DMS 273 (cell line): ENCODE measurements around the gene TXNDC5.

Source experiments
- DNase-seq: peaks from one replicate; lab custom pipeline; 2025; ENCODE audit not compliant: unreplicated experiment; lab: John Stamatoyannopoulos, UW

The TXNDC5 gene

GRCh38 chr6:7910654-7911344 lies at the start of gene TXNDC5:
TXNDC5 (minus strand) TSS chr6:7910788; CDS start chr6:7910776, 12 bp downstream.
- DNase-seq: peak; percentile 91

GRCh38 chr6:7960141-7960540 lies 49.6 kb upstream of the TXNDC5 start:
- DNase-seq: no peak

- DNase-seq: no peak
Measured at GRCh38 chr6:7959453-7959852, 48.9 kb upstream of the TXNDC5 start.

- no peak for DNase-seq
Measured at GRCh38 chr6:7958464-7958863, 47.9 kb upstream of the TXNDC5 start.

GRCh38 chr6:7956257-7956656 lies 45.7 kb upstream of the TXNDC5 start:
- no peak for DNase-seq

- DNase-seq: no peak
Measured at GRCh38 chr6:7954477-7955200, 44.1 kb upstream of the TXNDC5 start.

GRCh38 chr6:7953753-7954152 lies 43.2 kb upstream of the TXNDC5 start:
- no peak for DNase-seq

GRCh38 chr6:7939864-7940228 lies 29.3 kb upstream of the TXNDC5 start:
- DNase-seq: no peak

GRCh38 chr6:7939184-7939863 lies 28.7 kb upstream of the TXNDC5 start:
- DNase-seq: no peak

GRCh38 chr6:7938562-7939183 lies 28.1 kb upstream of the TXNDC5 start:
- no peak for DNase-seq

GRCh38 chr6:7933794-7934193 lies 23.2 kb upstream of the TXNDC5 start:
- DNase-seq: no peak

GRCh38 chr6:7932625-7933024 lies 22.0 kb upstream of the TXNDC5 start:
- DNase-seq: no peak

GRCh38 chr6:7924867-7925266 lies 14.3 kb upstream of the TXNDC5 start:
- no peak for DNase-seq

GRCh38 chr6:7922596-7922995 lies 12.0 kb upstream of the TXNDC5 start:
- no peak for DNase-seq

- DNase-seq: no peak
Measured at GRCh38 chr6:7921632-7922092, 11.1 kb upstream of the TXNDC5 start.

GRCh38 chr6:7921046-7921445 lies 10.5 kb upstream of the TXNDC5 start:
- no peak for DNase-seq

GRCh38 chr6:7920425-7920824 lies 9.8 kb upstream of the TXNDC5 start:
- DNase-seq: no peak

- DNase-seq: peak; percentile 32
Measured at GRCh38 chr6:7919871-7920270, 9.3 kb upstream of the TXNDC5 start.

GRCh38 chr6:7918403-7918802 lies 7.8 kb upstream of the TXNDC5 start:
- no peak for DNase-seq

- no peak for DNase-seq
Measured at GRCh38 chr6:7917729-7918128, 7.1 kb upstream of the TXNDC5 start.

GRCh38 chr6:7916959-7917358 lies 6.4 kb upstream of the TXNDC5 start:
- no peak for DNase-seq
